Heart left ventricle (tissue), 13 donors: ENCODE results near the gene MDH2.

Source experiments
- CTCF ChIP-seq, 12 donors: fragments of 200-600 bp; sonication (generic) in 4 of 12; IDR thresholded peaks; one replicate each; pipeline versions ENCODE4 v1.5.0 to v1.8.0; 2018 to 2022; ENCODE audit warnings: antibody characterized with exemption in 12 of 12, mild to moderate bottlenecking in 5 of 12
- POLR2A ChIP-seq, 2 donors: fragments of 450-650 bp; IDR thresholded peaks; one replicate each; pipeline ENCODE4 v1.6.1; 2017; ENCODE audit warnings: antibody characterized with exemption in 2 of 2, mild to moderate bottlenecking in 2 of 2, moderate library complexity in 2 of 2
- donor health status: ischemic (EF 13 %, LVEDD 7.1; RV severe dilation, severe dysfunction).
- donor health status: DM: no; HTN: yes; CAD: no.
- donor health status: DM: no; HTN: no; CAD: no.
- donor health status: ischemic (EF 25% LVEDD 6.9; RV normal size, moderate dysfunction).
- donor health status: ischemic (EF 25% LVEDD 5.7; RV mildly dilated, moderate dysfunction).
- donor health status: ischemic (EF 35%, LVEDD 5.7; RV mildly dilated, moderate dysfunction).
- donor health status: nonischemic (EF 11% LVEDD 7.7; RV severe dilation, severe dysfunction).
- donor health status: DM: yes; HTN: yes; CAD: no.
- donor health status: PGD.
- donor health status: ischemic (EF 29% LVEDD 5.4; RV normal size, mild dysfunction).
- donor health status: nonischemic (EF 23%, LVEDD 6.1; RV moderate dilation, normal function).

GRCh38 chr7:76076995-76077394, 29.1 kb downstream of the MDH2 start:
- no peak for TF ChIP-seq CTCF (IDR thresholded peaks at IDR 0.05)
- TF ChIP-seq POLR2A (IDR thresholded peaks at IDR 0.05), result no peak
